ENCODE measurements around the gene COL23A1.

GRCh38 chr5:178234750-178235587, 355.2 kb downstream of the COL23A1 start:
- TF ChIP-seq POLR2A (IDR thresholded peaks at IDR 0.05; ENCODE audit: low read length) (no peak), GATA1 (IDR thresholded peaks at IDR 0.05; ENCODE audit: low read depth, low read length) (no peak)
